H9 (cell line): ENCODE results near the gene ARID3A. TPM values are rescaled to one million over a fixed set of nuclear protein-coding genes. Genes with fewer than 3 reads are reported as not detected.

Experiments used
- DNase-seq: peaks from one replicate; pipeline ENCODE4 v3.0.0-alpha.2; 2017
- H2AFZ ChIP-seq: one replicate; pipeline ENCODE4 v1.6.1; 2013; ENCODE audit warnings: mild to moderate bottlenecking, low read length, control low read depth, moderate library complexity
- H2AK5ac ChIP-seq: 2 replicates; pipeline ENCODE4 v1.6.1; 2013; ENCODE audit warnings: low read length, control low read depth, mixed read lengths; ENCODE audit not compliant: insufficient read length
- H2BK120ac ChIP-seq: one replicate; pipeline ENCODE4 v1.6.1; 2013; ENCODE audit warnings: low read depth, mild to moderate bottlenecking, low read length, control low read depth, inconsistent platforms; ENCODE audit not compliant: poor library complexity, severe bottlenecking
- H2BK12ac ChIP-seq: 2 replicates; pipeline ENCODE4 v1.6.1; 2013; ENCODE audit warnings: low read length, control low read depth, mixed read lengths, low read depth; ENCODE audit not compliant: insufficient read length
- H2BK15ac ChIP-seq: 2 replicates; pipeline ENCODE4 v1.6.1; 2013; ENCODE audit warnings: low read depth, low read length, control low read depth
- H2BK20ac ChIP-seq: one replicate; pipeline ENCODE4 v1.6.1; 2013; ENCODE audit warnings: low read depth, mild to moderate bottlenecking, low read length, control low read depth, inconsistent platforms; ENCODE audit not compliant: poor library complexity, severe bottlenecking
- H2BK5ac ChIP-seq: 2 replicates; pipeline ENCODE4 v1.6.1; 2013; ENCODE audit warnings: low read length, control low read depth, mixed read lengths; ENCODE audit not compliant: insufficient read length
- H3K14ac ChIP-seq: 2 replicates; pipeline ENCODE4 v1.6.1; 2013; ENCODE audit warnings: low read length, control low read depth; ENCODE audit not compliant: insufficient read depth
- H3K18ac ChIP-seq: 2 replicates; pipeline ENCODE4 v1.6.1; 2013; ENCODE audit warnings: low read depth, mild to moderate bottlenecking, mixed read lengths, low read length, control low read depth; ENCODE audit not compliant: insufficient read length
- H3K23ac ChIP-seq: 2 replicates; pipeline ENCODE4 v1.6.1; 2013; ENCODE audit warnings: low read length, control low read depth, mixed read lengths, low read depth; ENCODE audit not compliant: insufficient read length
- H3K23me2 ChIP-seq: 2 replicates; pipeline ENCODE4 v1.6.1; 2013; ENCODE audit warnings: low read depth, mild to moderate bottlenecking, mixed read lengths, low read length, control low read depth; ENCODE audit not compliant: insufficient read length, poor library complexity, severe bottlenecking
- H3K27ac ChIP-seq: 2 replicates; pipeline ENCODE4 v1.5.1; 2013; ENCODE audit warnings: low read length, control low read depth, mixed read lengths, low read depth; ENCODE audit not compliant: insufficient read length
- H3K27me3 ChIP-seq: 2 replicates; pipeline ENCODE4 v1.6.1; 2013; ENCODE audit warnings: low read length, control low read depth, inconsistent platforms; ENCODE audit not compliant: insufficient read depth
- H3K4ac ChIP-seq: 2 replicates; pipeline ENCODE4 v1.6.1; 2013; ENCODE audit warnings: low read depth, mild to moderate bottlenecking, control low read depth, inconsistent platforms, low read length, moderate library complexity
- H3K4me1 ChIP-seq: 2 replicates; pipeline ENCODE4 v1.6.1; 2013; ENCODE audit warnings: low read length, control low read depth, inconsistent platforms; ENCODE audit not compliant: insufficient read depth
- H3K4me2 ChIP-seq: 2 replicates; pipeline ENCODE4 v1.6.1; 2013; ENCODE audit warnings: low read length, control low read depth, mixed read lengths; ENCODE audit not compliant: insufficient read length, insufficient read depth
- H3K56ac ChIP-seq: 2 replicates; pipeline ENCODE4 v1.6.1; 2013; ENCODE audit warnings: low read depth, mild to moderate bottlenecking, mixed read lengths, low read length, control low read depth; ENCODE audit not compliant: insufficient read length
- H3K79me1 ChIP-seq: 2 replicates; pipeline ENCODE4 v1.6.1; 2013; ENCODE audit warnings: low read depth, mild to moderate bottlenecking, moderate library complexity, low read length, control low read depth, inconsistent platforms; ENCODE audit not compliant: insufficient read depth, poor library complexity, severe bottlenecking
- H3K79me2 ChIP-seq: 2 replicates; pipeline ENCODE4 v1.6.1; 2013; ENCODE audit warnings: low read length, control low read depth, inconsistent platforms; ENCODE audit not compliant: insufficient read depth
- H3K9ac ChIP-seq: 2 replicates; pipeline ENCODE4 v1.6.1; 2013; ENCODE audit warnings: low read length, control low read depth, mixed read lengths; ENCODE audit not compliant: insufficient read length; ENCODE audit errors: extremely low read depth
- H3K9me3 ChIP-seq: one replicate; pipeline ENCODE4 v1.6.1; 2013; ENCODE audit warnings: low read depth, low read length, inconsistent platforms; ENCODE audit not compliant: control insufficient read depth
- H3T11ph ChIP-seq: one replicate; pipeline ENCODE4 v1.6.1; 2013; ENCODE audit warnings: mild to moderate bottlenecking, low read length, control low read depth, inconsistent platforms
- H4K20me1 ChIP-seq: one replicate; pipeline ENCODE4 v1.6.1; 2013; ENCODE audit not compliant: control insufficient read depth, insufficient read length, insufficient read depth
- H4K5ac ChIP-seq: 2 replicates; pipeline ENCODE4 v1.6.1; 2013; ENCODE audit warnings: low read depth, mild to moderate bottlenecking, mixed read lengths, low read length, control low read depth; ENCODE audit not compliant: insufficient read length
- H4K8ac ChIP-seq: replicated peaks from 2 replicates; pipeline ENCODE4 v1.6.1; 2013; ENCODE audit warnings: low read length, control low read depth, mixed read lengths, low read depth; ENCODE audit not compliant: insufficient read length
- H4K91ac ChIP-seq: 2 replicates; pipeline ENCODE4 v1.6.1; 2013; ENCODE audit warnings: low read depth, mild to moderate bottlenecking, moderate library complexity, mixed read lengths, low read length, control low read depth; ENCODE audit not compliant: insufficient read length
- H3K27ac Mint-ChIP-seq, 3 experiments: 2 replicates in 2 of 3; 3 replicates in 1 of 3; pipeline ENCODE4 v1.8.0; 2020 to 2021; ENCODE audit warnings: mixed read lengths in 3 of 3, mild to moderate bottlenecking in 1 of 3, moderate library complexity in 1 of 3
- H3K27me3 Mint-ChIP-seq: 2 replicates; pipeline ENCODE4 v1.8.0; 2021; ENCODE audit warnings: low read depth, mild to moderate bottlenecking, moderate library complexity, mixed read lengths
- H3K36me3 Mint-ChIP-seq, 3 experiments: 2 replicates in 2 of 3; 3 replicates in 1 of 3; pipeline ENCODE4 v1.8.0; 2020 to 2021; ENCODE audit warnings: low read depth in 3 of 3, mixed read lengths in 3 of 3; ENCODE audit not compliant: insufficient read depth in 1 of 3
- H3K4me1 Mint-ChIP-seq, 2 experiments: 2 replicates each; pipeline ENCODE4 v1.8.0; 2020; ENCODE audit warnings: mixed read lengths in 2 of 2
- H3K4me3 Mint-ChIP-seq, 2 experiments: 2 replicates in 1 of 2; 3 replicates in 1 of 2; pipeline ENCODE4 v1.8.0; 2020 to 2021; ENCODE audit warnings: mild to moderate bottlenecking in 2 of 2, mixed read lengths in 2 of 2, moderate library complexity in 1 of 2
- H3K9me3 Mint-ChIP-seq, 2 experiments: 2 replicates in 1 of 2; 3 replicates in 1 of 2; pipeline ENCODE4 v1.8.0; 2020; ENCODE audit warnings: mild to moderate bottlenecking in 2 of 2, mixed read lengths in 2 of 2, moderate library complexity in 1 of 2
- CTCF ChIP-seq: fragments of 200-600 bp; sonication (generic); conservative IDR thresholded peaks from 3 replicates; pipeline ENCODE4 v1.8.0; 2021; ENCODE audit warnings: antibody characterized with exemption, mild to moderate bottlenecking
- WGBS: extraction: QIAGEN DNeasy Blood & Tissue Kit; methylation state at CpG from one replicate; pipeline ENCODE4 v1.1.7; 2013; ENCODE audit warnings: missing lambda C conversion rate, low lambda C conversion rate, mixed read lengths; ENCODE audit not compliant: insufficient read length; ENCODE audit errors: extremely low coverage; 5-methylcytosine and 5-hydroxymethylcytosine counted together
- total RNA-seq: library from RNA; stranded (reverse); gene quantifications from 2 replicates; pipeline ENCODE4 v1.2.1, GENCODE V29; 2021

The ARID3A gene
- total RNA-seq, 1 experiment from 2014 or later, result 98.3 TPM

GRCh38 chr19:960020-960419 is 34.2 kb downstream of the ARID3A start:
- Histone ChIP-seq H3K4ac (no peak overlapping the region), H3K14ac (no peak overlapping the region), H3K4me2 (no peak overlapping the region), H4K91ac (no peak overlapping the region), H3K9ac (no peak overlapping the region), H2AK5ac (no peak overlapping the region), H2BK5ac (no peak overlapping the region), H2BK12ac (no peak overlapping the region), H3K79me1 (peaks cover 3% of the 10 kb centered on the region), H3K9me3 (no peaks in the 10 kb centered on the region), H4K8ac (no peak overlapping the region), H3K18ac (no peak overlapping the region), H3K27me3 (no peaks in the 10 kb centered on the region), H4K20me1 (no peaks in the 10 kb centered on the region), H3K27ac (no peak overlapping the region), H3K56ac (no peak overlapping the region), H2BK15ac (no peak overlapping the region), H2BK120ac (no peak overlapping the region), H4K5ac (no peak overlapping the region), H3K23me2 (no peaks in the 10 kb centered on the region), H2BK20ac (no peak overlapping the region), H3K79me2 (no peaks in the 10 kb centered on the region), H3T11ph (no peak overlapping the region), H3K4me1 (no peaks in the 10 kb centered on the region), H2AFZ (no peak overlapping the region), H3K23ac (no peak overlapping the region)
- Mint-ChIP-seq H3K9me3 (peaks cover under 1 to 2% of the 10 kb centered on the region in 2 experiments; a peak in 3 of 5 replicates), H3K27me3 (no peaks in the 10 kb centered on the region), H3K36me3 (peaks cover 14 to 39% (median 27%) of the 10 kb centered on the region in 3 experiments; a peak in 6 of 7 replicates), H3K4me3 (no peak overlapping the region), H3K4me1 (peaks cover 4 to 46% of the 10 kb centered on the region in 2 experiments), H3K27ac (no peak overlapping the region; a peak in 1 of 7 replicates)
- peak; percentile 78 for DNase-seq
- WGBS, result no CpG with 5 or more reads among the region's 12 CpGs
- peak; percentile 56 for TF ChIP-seq CTCF
